Hematopoietic multipotent progenitor cell treated with erythropoietin and hydrocortisone succinate and interleukin-3 and kit ligand, for 15 days (in vitro differentiated cells): ENCODE measurements around the gene PARD3.

Experiments used
- DNase-seq: peaks from one replicate; pipeline ENCODE4 v3.0.0-alpha.2; 2015; ENCODE audit warnings: low spot score

The PARD3 gene

GRCh38 chr10:34580214-34580613 is 234.9 kb downstream of the PARD3 start:
- no peak for DNase-seq

- DNase-seq: no peak
Observed at GRCh38 chr10:34578468-34578867, 236.6 kb downstream of the PARD3 start.

- no peak for DNase-seq
Observed at GRCh38 chr10:34576797-34577196, 238.3 kb downstream of the PARD3 start.

GRCh38 chr10:34575882-34576281 is 239.2 kb downstream of the PARD3 start:
- no peak for DNase-seq

GRCh38 chr10:34574353-34574934 is 240.7 kb downstream of the PARD3 start:
- no peak for DNase-seq

GRCh38 chr10:34570887-34571286 is 244.2 kb downstream of the PARD3 start:
- DNase-seq: no peak

- DNase-seq: no peak
Observed at GRCh38 chr10:34567659-34568253, 247.3 kb downstream of the PARD3 start.

GRCh38 chr10:34565934-34566333 is 249.2 kb downstream of the PARD3 start:
- no peak for DNase-seq

GRCh38 chr10:34558093-34558583 is 257.0 kb downstream of the PARD3 start:
- DNase-seq: no peak

- no peak for DNase-seq
Observed at GRCh38 chr10:34557173-34557572, 257.9 kb downstream of the PARD3 start.

GRCh38 chr10:34555653-34556052 is 259.4 kb downstream of the PARD3 start:
- DNase-seq: no peak

- no peak for DNase-seq
Observed at GRCh38 chr10:34553747-34554146, 261.3 kb downstream of the PARD3 start.

GRCh38 chr10:34551295-34551694 is 263.8 kb downstream of the PARD3 start:
- no peak for DNase-seq

- no peak for DNase-seq
Observed at GRCh38 chr10:34549953-34550352, 265.1 kb downstream of the PARD3 start.

- no peak for DNase-seq
Observed at GRCh38 chr10:34549001-34549400, 266.1 kb downstream of the PARD3 start.

GRCh38 chr10:34548466-34548865 is 266.6 kb downstream of the PARD3 start:
- no peak for DNase-seq

GRCh38 chr10:34547695-34548094 is 267.4 kb downstream of the PARD3 start:
- DNase-seq: no peak

- DNase-seq: no peak
Observed at GRCh38 chr10:34547291-34547690, 267.8 kb downstream of the PARD3 start.

GRCh38 chr10:34544400-34544799 is 270.7 kb downstream of the PARD3 start:
- no peak for DNase-seq

- no peak for DNase-seq
Observed at GRCh38 chr10:34543716-34544115, 271.4 kb downstream of the PARD3 start.

GRCh38 chr10:34540492-34540891 is 274.6 kb downstream of the PARD3 start:
- no peak for DNase-seq

- no peak for DNase-seq
Observed at GRCh38 chr10:34539533-34540315, 275.4 kb downstream of the PARD3 start.

- no peak for DNase-seq
Observed at GRCh38 chr10:34538281-34538829, 276.7 kb downstream of the PARD3 start.
